GM12878 (cell line): ENCODE data around the gene SLC45A3. TPM values are rescaled to one million over a fixed set of nuclear protein-coding genes. Genes with fewer than 3 reads are reported as not detected.

Experiments used
- ATAC-seq: fragments of 200-7000 bp; cut with Tn5 transposase; 3 replicates; pipeline ENCODE4 v1.9.1; 2020; ENCODE audit warnings: mild to moderate bottlenecking, moderate library complexity
- BruUV-seq: library from RNA; stranded (reverse); fragments of 400-500 nt; replicated peaks from 2 replicates; lab custom pipeline; 2021; lab: Mats Ljungman, UMichigan
- CTCF ChIA-PET: fragments of 300-600 bp; sonication (Branson Sonifier 250); formaldehyde crosslinking; extraction: SDS; loops from one replicate; lab custom pipeline; 2021; ENCODE audit warnings: inconsistent platforms; lab: Yijun Ruan, JAX
- POLR2A ChIA-PET: fragments of 350-600 bp; formaldehyde crosslinking; extraction: SDS; loops from one replicate; lab custom pipeline; 2021; ENCODE audit warnings: inconsistent platforms; lab: Charles Lee
- RAD21 ChIA-PET: fragments of 300-600 bp; sonication (Branson Sonifier 250); formaldehyde crosslinking; loops from one replicate; lab custom pipeline; 2023; ENCODE audit warnings: antibody characterized with exemption; ENCODE audit not compliant: unreplicated experiment; lab: Charles Lee
- SMC1A ChIA-PET: fragments of 300-600 bp; sonication (Branson Sonifier 250); formaldehyde crosslinking; loops from one replicate; lab custom pipeline; 2023; ENCODE audit not compliant: unreplicated experiment, uncharacterized antibody; lab: Charles Lee
- DNase-seq: peaks from one replicate; pipeline ENCODE4 v3.0.0-alpha.2; 2011; ENCODE audit warnings: low read depth, low spot score
- FAIRE-seq: peaks from 3 replicates; lab custom pipeline; 2011; peaks lifted over from hg19 to GRCh38; lab: Jason Lieb, UNC
- H2AFZ ChIP-seq: 2 replicates; pipeline ENCODE4 v1.6.0; 2011; ENCODE audit warnings: low read depth, low read length, control low read depth; ENCODE audit not compliant: control insufficient read depth
- H3K27ac ChIP-seq: 2 replicates; pipeline ENCODE4 v1.5.1; 2011; ENCODE audit warnings: control low read depth; ENCODE audit not compliant: control insufficient read depth, insufficient read depth
- H3K27me3 ChIP-seq, 2 experiments: replicated peaks in 1 of 2; 2 replicates each; pipeline versions ENCODE4 v1.6.0 to v1.6.1; 2011; ENCODE audit warnings: low read length in 1 of 2; ENCODE audit not compliant: control insufficient read depth in 2 of 2, insufficient read depth in 2 of 2
- H3K36me3 ChIP-seq, 2 experiments: 2 replicates each; pipeline ENCODE4 v1.5.1; 2011; ENCODE audit warnings: low read length in 1 of 2; ENCODE audit not compliant: control insufficient read depth in 2 of 2, insufficient read depth in 2 of 2
- H3K4me1 ChIP-seq: 2 replicates; pipeline ENCODE4 v1.6.1; 2011; ENCODE audit warnings: mild to moderate bottlenecking, low read length, moderate library complexity, mixed read lengths; ENCODE audit not compliant: control insufficient read depth, insufficient read depth
- H3K4me2 ChIP-seq: 2 replicates; pipeline ENCODE4 v1.6.0; 2011; ENCODE audit warnings: control low read depth; ENCODE audit not compliant: control insufficient read depth, insufficient read depth
- H3K4me3 ChIP-seq: fragments of 200-600 bp; sonication (generic); 2 replicates; pipeline ENCODE4 v1.5.1; 2016
- H3K79me2 ChIP-seq: 2 replicates; pipeline ENCODE4 v1.6.0; 2011; ENCODE audit warnings: low read length; ENCODE audit not compliant: control insufficient read depth, insufficient read depth
- H3K9ac ChIP-seq: 2 replicates; pipeline ENCODE4 v1.8.0; 2011; ENCODE audit warnings: low read length, control low read depth, mixed read lengths; ENCODE audit not compliant: control insufficient read depth, insufficient read depth
- H3K9me3 ChIP-seq: replicated peaks from 3 replicates; pipeline ENCODE4 v1.5.1; 2011; ENCODE audit warnings: mild to moderate bottlenecking, low read length; ENCODE audit not compliant: control insufficient read depth, insufficient read depth
- H4K20me1 ChIP-seq: 2 replicates; pipeline ENCODE4 v1.6.0; 2011; ENCODE audit not compliant: control insufficient read depth, insufficient read depth
- CHD2 ChIP-seq: IDR thresholded peaks from 2 replicates; pipeline ENCODE4 v1.6.1; 2011; ENCODE audit warnings: low read depth, low read length, improper control_type of control experiment, borderline replicate concordance
- FOXK2 ChIP-seq: fragments of 450-650 bp; IDR thresholded peaks from 2 replicates; pipeline ENCODE4 v1.6.1; 2017; ENCODE audit warnings: mild to moderate bottlenecking, moderate library complexity
- HCFC1 ChIP-seq: fragments of 150-350 bp; IDR thresholded peaks from 2 replicates; pipeline ENCODE4 v1.6.1; 2014; ENCODE audit warnings: low read length
- HDAC2 ChIP-seq: fragments of 200-600 bp; sonication (generic); IDR thresholded peaks from 2 replicates; pipeline ENCODE4 v1.6.1; 2017
- RBBP5 ChIP-seq: fragments of 200-600 bp; sonication (generic); conservative IDR thresholded peaks from 2 replicates; pipeline ENCODE4 v1.6.1; 2016
- REST ChIP-seq: IDR thresholded peaks from 2 replicates; pipeline ENCODE4 v1.6.1; 2012; ENCODE audit warnings: mild to moderate bottlenecking, low read depth, low read length
- SUPT20H ChIP-seq: IDR thresholded peaks from 2 replicates; pipeline ENCODE4 v1.6.1; 2011; ENCODE audit warnings: low read depth, mild to moderate bottlenecking, low read length, moderate library complexity, borderline replicate concordance; ENCODE audit not compliant: control insufficient read depth
- ZNF24 ChIP-seq: fragments of 450-650 bp; IDR thresholded peaks from 2 replicates; pipeline ENCODE4 v1.6.1; 2017; ENCODE audit warnings: antibody characterized with exemption, mild to moderate bottlenecking
- WGBS: methylation state at CpG from one replicate; pipeline ENCODE4 v1.1.6; 2016; ENCODE audit warnings: low lambda C conversion rate; ENCODE audit not compliant: insufficient replicate concordance, insufficient coverage; ENCODE audit errors: missing lambda C conversion rate; 5-methylcytosine and 5-hydroxymethylcytosine counted together
- in situ Hi-C: fragments of 300-500 bp; cut with MboI; formaldehyde crosslinking; loops from 9 replicates; pipeline ENCODE4 v1.14.3; 2018; ENCODE audit warnings: mixed read lengths
- intact Hi-C: fragments of 100-400 bp; cut with micrococcal nuclease; formaldehyde crosslinking; loops from one replicate; pipeline ENCODE4 v1.14.2; 2022; ENCODE audit not compliant: unreplicated experiment
- polyA plus RNA-seq, 11 experiments: library from polyadenylated mRNA; depleted of rRNA in 4 of 11; unstranded in 6 of 11; stranded (reverse) in 5 of 11; fragments of >200 nt; fragmentation: Nextera tagmentation in 4 of 11; fragmentation: Illumina TruSeq in 1 of 11; extraction: Ambion mirVana in 4 of 11; extraction: Trizol in 1 of 11; gene quantifications; 1 replicate in 1 of 11; 2 replicates in 10 of 11; pipeline versions ENCODE4 v1.2.1 to v1.2.3, GENCODE V29; 2011 to 2016; ENCODE audit warnings: inconsistent platforms in 2 of 11, missing spikeins in 2 of 11, low read depth in 1 of 11
- total RNA-seq, 4 experiments: library from RNA; depleted of rRNA in 3 of 4; stranded (reverse); fragments of >200 nt in 3 of 4; fragmentation: Illumina TruSeq in 1 of 4; extraction: Trizol in 1 of 4; gene quantifications; 2 replicates each; pipeline versions ENCODE4 v1.2.1 to v1.2.3, GENCODE V29; 2013 to 2021
- TF ChIP-seq, protein P1 (sequence below): fragments of 450-650 bp; IDR thresholded peaks from 2 replicates; pipeline ENCODE4 v1.6.1; 2017; ENCODE audit warnings: antibody characterized with exemption, mild to moderate bottlenecking, moderate library complexity

SLC45A3 gene
- total and polyA plus RNA-seq, 10 of the 15 experiments (the other 5 are each of a cell fraction or from before 2014, with no cell fraction given): 0.26 to 10.3 (median 4.1) TPM

DNA sequence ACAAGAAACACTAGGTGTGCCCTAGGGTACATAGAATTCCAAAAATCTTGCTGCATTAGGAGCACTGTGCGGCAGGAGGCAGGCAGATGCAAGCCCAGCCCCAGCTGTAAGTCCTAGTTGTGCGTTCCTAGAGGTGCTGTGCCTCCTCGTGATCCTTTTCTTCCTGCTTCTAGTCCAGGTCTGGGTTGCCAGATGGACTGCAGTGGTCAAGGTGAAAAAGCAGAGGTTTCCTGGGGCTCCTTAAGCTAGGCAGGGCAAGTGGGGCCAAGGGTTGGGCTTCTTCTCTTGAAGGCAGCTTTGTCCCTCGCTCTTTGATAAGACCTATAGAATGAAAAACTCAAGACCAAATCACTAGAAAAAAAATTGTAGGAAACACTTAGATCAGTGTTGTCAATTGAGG lies 21.6 kb upstream of the SLC45A3 start:
- H3K4me3 ChIP-seq: no peak overlapping the region
- FAIRE-seq (no peak), DNase-seq (no peak), ATAC-seq (no peak)
- intact Hi-C loops (no loop called here), in situ Hi-C loops (no loop called here)
- H3K4me2 ChIP-seq: no peak overlapping the region
- no TSS peak for BruUV-seq
- RAD21 ChIA-PET: interaction anchor here (1.7 to 4.3 kb wide), 2 partner anchors 9 to 43 kb away, joined by 7 to 41 read pairs; no protein-coding TSS in a partner anchor
- SMC1A ChIA-PET: interaction anchor here (5.5 to 19.5 kb wide), 2 partner anchors 8 to 35 kb away, joined by 34 to 1008 read pairs; no protein-coding TSS in a partner anchor
- H3K4me1 ChIP-seq: no peaks in the 10 kb centered on the region
- POLR2A ChIA-PET: no interaction called here
- no peaks in the 10 kb centered on the region for H3K27me3 ChIP-seq
- TF ChIP-seq CHD2: no peak
- TF ChIP-seq, protein P1, sequence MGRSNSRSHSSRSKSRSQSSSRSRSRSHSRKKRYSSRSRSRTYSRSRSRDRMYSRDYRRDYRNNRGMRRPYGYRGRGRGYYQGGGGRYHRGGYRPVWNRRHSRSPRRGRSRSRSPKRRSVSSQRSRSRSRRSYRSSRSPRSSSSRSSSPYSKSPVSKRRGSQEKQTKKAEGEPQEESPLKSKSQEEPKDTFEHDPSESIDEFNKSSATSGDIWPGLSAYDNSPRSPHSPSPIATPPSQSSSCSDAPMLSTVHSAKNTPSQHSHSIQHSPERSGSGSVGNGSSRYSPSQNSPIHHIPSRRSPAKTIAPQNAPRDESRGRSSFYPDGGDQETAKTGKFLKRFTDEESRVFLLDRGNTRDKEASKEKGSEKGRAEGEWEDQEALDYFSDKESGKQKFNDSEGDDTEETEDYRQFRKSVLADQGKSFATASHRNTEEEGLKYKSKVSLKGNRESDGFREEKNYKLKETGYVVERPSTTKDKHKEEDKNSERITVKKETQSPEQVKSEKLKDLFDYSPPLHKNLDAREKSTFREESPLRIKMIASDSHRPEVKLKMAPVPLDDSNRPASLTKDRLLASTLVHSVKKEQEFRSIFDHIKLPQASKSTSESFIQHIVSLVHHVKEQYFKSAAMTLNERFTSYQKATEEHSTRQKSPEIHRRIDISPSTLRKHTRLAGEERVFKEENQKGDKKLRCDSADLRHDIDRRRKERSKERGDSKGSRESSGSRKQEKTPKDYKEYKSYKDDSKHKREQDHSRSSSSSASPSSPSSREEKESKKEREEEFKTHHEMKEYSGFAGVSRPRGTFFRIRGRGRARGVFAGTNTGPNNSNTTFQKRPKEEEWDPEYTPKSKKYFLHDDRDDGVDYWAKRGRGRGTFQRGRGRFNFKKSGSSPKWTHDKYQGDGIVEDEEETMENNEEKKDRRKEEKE: no peak
- no peak for TF ChIP-seq HCFC1
- no peak for TF ChIP-seq FOXK2
- TF ChIP-seq HDAC2: no peak
- no peak for TF ChIP-seq RBBP5
- no peak for TF ChIP-seq ZNF24
- no peak for TF ChIP-seq REST
- no peak for TF ChIP-seq SUPT20H
- no peaks in the 10 kb centered on the region for H3K9me3 ChIP-seq
- CTCF ChIA-PET: interaction anchor here (1.6 to 16.5 kb wide), 3 partner anchors 10 to 111 kb away, joined by 3 to 1339 read pairs (median 50); partner anchors contain the start of gene SLC45A3
- no peak overlapping the region for H3K27ac ChIP-seq
- H3K36me3 ChIP-seq: no peaks in the 10 kb centered on the region; a peak in 2 of 4 replicates
- WGBS: 95% methylated on average over 4 of the region's 4 CpGs
- no peak overlapping the region for H2AFZ ChIP-seq
- H3K79me2 ChIP-seq: no peaks in the 10 kb centered on the region
- no peaks in the 10 kb centered on the region for H4K20me1 ChIP-seq
- no peak overlapping the region for H3K9ac ChIP-seq
